ENCODE results near the gene PYROXD2.

PYROXD2 gene

GRCh38 chr10:98414578-98414931, 427 bp downstream of the PYROXD2 start:
- no peak for DNase-seq

GRCh38 chr10:98411768-98412167, 3.2 kb downstream of the PYROXD2 start:
- DNase-seq, result no peak

GRCh38 chr10:98411166-98411565, 3.8 kb downstream of the PYROXD2 start:
- no peak for DNase-seq

- no peak for DNase-seq
Observed at GRCh38 chr10:98410759-98411158, 4.2 kb downstream of the PYROXD2 start.

GRCh38 chr10:98410135-98410743, 4.7 kb downstream of the PYROXD2 start:
- no peak for DNase-seq

- no peak for DNase-seq
Observed at GRCh38 chr10:98408799-98409198, 6.2 kb downstream of the PYROXD2 start.

- no peak for DNase-seq
Observed at GRCh38 chr10:98407744-98408241, 7.2 kb downstream of the PYROXD2 start.

- no peak for DNase-seq
Observed at GRCh38 chr10:98407017-98407743, 7.8 kb downstream of the PYROXD2 start.

- DNase-seq, result no peak
Observed at GRCh38 chr10:98405422-98405821, 9.6 kb downstream of the PYROXD2 start.

- DNase-seq, result no peak
Observed at GRCh38 chr10:98404571-98405359, 10.2 kb downstream of the PYROXD2 start.

- no peak for DNase-seq
Observed at GRCh38 chr10:98403812-98404504, 11.0 kb downstream of the PYROXD2 start.

- DNase-seq, result no peak
Observed at GRCh38 chr10:98402931-98403718, 11.9 kb downstream of the PYROXD2 start.

- DNase-seq, result no peak
Observed at GRCh38 chr10:98402478-98402877, 12.5 kb downstream of the PYROXD2 start.

GRCh38 chr10:98400482-98400881, 14.5 kb downstream of the PYROXD2 start:
- no peak for DNase-seq

- DNase-seq, result no peak
Observed at GRCh38 chr10:98399784-98400183, 15.2 kb downstream of the PYROXD2 start.

- no peak for DNase-seq
Observed at GRCh38 chr10:98397089-98397600, 17.8 kb downstream of the PYROXD2 start.

- no peak for DNase-seq
Observed at GRCh38 chr10:98396096-98397063, 18.6 kb downstream of the PYROXD2 start.

GRCh38 chr10:98394851-98395440, 20.0 kb downstream of the PYROXD2 start:
- no peak for DNase-seq

- DNase-seq, result no peak
Observed at GRCh38 chr10:98391578-98391991, 23.4 kb downstream of the PYROXD2 start.

GRCh38 chr10:98391065-98391464, 23.9 kb downstream of the PYROXD2 start:
- no peak for DNase-seq

Measured in activated CD4-positive, alpha-beta T cell treated with anti-CD3 and anti-CD28 coated beads, Interleukin-2, amount 50 U/mL, for 1 hour (primary cell).